GM12878 (cell line): ENCODE data around the gene MGLL. TPM values are rescaled to one million over a fixed set of nuclear protein-coding genes. Genes with fewer than 3 reads are reported as not detected.

Experiments used
- BACH1 ChIP-seq: fragments of 450-650 bp; IDR thresholded peaks from 2 replicates; pipeline ENCODE4 v1.6.1; 2017; ENCODE audit warnings: mild to moderate bottlenecking, borderline replicate concordance
- IKZF1 ChIP-seq: fragments of 450-650 bp; conservative IDR thresholded peaks from 2 replicates; pipeline ENCODE4 v1.6.1; 2017; ENCODE audit warnings: antibody characterized with exemption, mild to moderate bottlenecking
- IRF4 ChIP-seq: IDR thresholded peaks from 2 replicates; pipeline ENCODE4 v1.6.1; 2011; ENCODE audit warnings: low read depth, low read length
- LARP7 ChIP-seq: fragments of 450-650 bp; IDR thresholded peaks from 2 replicates; pipeline ENCODE4 v1.6.1; 2017; ENCODE audit warnings: mild to moderate bottlenecking
- MEF2B ChIP-seq: fragments of 450-650 bp; IDR thresholded peaks from 2 replicates; pipeline ENCODE4 v1.6.1; 2018; ENCODE audit warnings: mild to moderate bottlenecking, moderate library complexity; ENCODE audit not compliant: partially characterized antibody, poor library complexity, severe bottlenecking
- NR2F1 ChIP-seq: fragments of 450-650 bp; conservative IDR thresholded peaks from 2 replicates; pipeline ENCODE4 v1.6.1; 2017; ENCODE audit warnings: mild to moderate bottlenecking
- RBBP5 ChIP-seq: fragments of 200-600 bp; sonication (generic); conservative IDR thresholded peaks from 2 replicates; pipeline ENCODE4 v1.6.1; 2016
- RUNX3 ChIP-seq: IDR thresholded peaks from 2 replicates; pipeline ENCODE4 v1.6.1; 2012; ENCODE audit warnings: low read length, inconsistent platforms
- YY1 ChIP-seq: IDR thresholded peaks from 2 replicates; pipeline ENCODE4 v1.6.1; 2011; ENCODE audit warnings: low read depth, mild to moderate bottlenecking, low read length
- ZNF24 ChIP-seq: fragments of 450-650 bp; IDR thresholded peaks from 2 replicates; pipeline ENCODE4 v1.6.1; 2017; ENCODE audit warnings: antibody characterized with exemption, mild to moderate bottlenecking
- ZNF274 ChIP-seq: IDR thresholded peaks from one replicate; pipeline ENCODE4 v1.8.0; 2011; ENCODE audit not compliant: insufficient read length, insufficient read depth
- polyA plus RNA-seq, 11 experiments: library from polyadenylated mRNA; depleted of rRNA in 4 of 11; unstranded in 6 of 11; stranded (reverse) in 5 of 11; fragments of >200 nt; fragmentation: Nextera tagmentation in 4 of 11; fragmentation: Illumina TruSeq in 1 of 11; extraction: Ambion mirVana in 4 of 11; extraction: Trizol in 1 of 11; gene quantifications; 1 replicate in 1 of 11; 2 replicates in 10 of 11; pipeline versions ENCODE4 v1.2.1 to v1.2.3, GENCODE V29; 2011 to 2016; ENCODE audit warnings: inconsistent platforms in 2 of 11, missing spikeins in 2 of 11, low read depth in 1 of 11
- total RNA-seq, 4 experiments: library from RNA; depleted of rRNA in 3 of 4; stranded (reverse); fragments of >200 nt in 3 of 4; fragmentation: Illumina TruSeq in 1 of 4; extraction: Trizol in 1 of 4; gene quantifications; 2 replicates each; pipeline versions ENCODE4 v1.2.1 to v1.2.3, GENCODE V29; 2013 to 2021
- TF ChIP-seq, protein P1 (sequence below): fragments of 450-650 bp; IDR thresholded peaks from 2 replicates; pipeline ENCODE4 v1.6.1; 2016; ENCODE audit warnings: mild to moderate bottlenecking
- TF ChIP-seq, protein P2 (sequence below): fragments of 450-650 bp; IDR thresholded peaks from 2 replicates; pipeline ENCODE4 v1.6.1; 2017; ENCODE audit warnings: mild to moderate bottlenecking
- TF ChIP-seq, protein P3 (sequence below): IDR thresholded peaks from 2 replicates; pipeline ENCODE4 v1.6.1; 2012; ENCODE audit warnings: improper control_type of control experiment, low read depth, low read length; ENCODE audit not compliant: insufficient replicate concordance
- TF ChIP-seq, protein P4 (sequence below): IDR thresholded peaks from 2 replicates; pipeline ENCODE4 v1.6.1; 2011; ENCODE audit warnings: low read depth, mild to moderate bottlenecking, low read length, moderate library complexity, borderline replicate concordance; ENCODE audit errors: extremely low read depth
- TF ChIP-seq, protein P5 (sequence below): IDR thresholded peaks from 2 replicates; pipeline ENCODE4 v1.6.1; 2012; ENCODE audit warnings: low read length, inconsistent platforms
- TF ChIP-seq, protein P6 (sequence below): IDR thresholded peaks from 2 replicates; pipeline ENCODE4 v1.6.1; 2011; ENCODE audit warnings: low read depth, low read length, improper control_type of control experiment, borderline replicate concordance

Gene MGLL
- total and polyA plus RNA-seq, 10 of the 15 experiments (the other 5 are each of a cell fraction or from before 2014, with no cell fraction given) = 44.9 to 177 (median 72.9) TPM

DNA sequence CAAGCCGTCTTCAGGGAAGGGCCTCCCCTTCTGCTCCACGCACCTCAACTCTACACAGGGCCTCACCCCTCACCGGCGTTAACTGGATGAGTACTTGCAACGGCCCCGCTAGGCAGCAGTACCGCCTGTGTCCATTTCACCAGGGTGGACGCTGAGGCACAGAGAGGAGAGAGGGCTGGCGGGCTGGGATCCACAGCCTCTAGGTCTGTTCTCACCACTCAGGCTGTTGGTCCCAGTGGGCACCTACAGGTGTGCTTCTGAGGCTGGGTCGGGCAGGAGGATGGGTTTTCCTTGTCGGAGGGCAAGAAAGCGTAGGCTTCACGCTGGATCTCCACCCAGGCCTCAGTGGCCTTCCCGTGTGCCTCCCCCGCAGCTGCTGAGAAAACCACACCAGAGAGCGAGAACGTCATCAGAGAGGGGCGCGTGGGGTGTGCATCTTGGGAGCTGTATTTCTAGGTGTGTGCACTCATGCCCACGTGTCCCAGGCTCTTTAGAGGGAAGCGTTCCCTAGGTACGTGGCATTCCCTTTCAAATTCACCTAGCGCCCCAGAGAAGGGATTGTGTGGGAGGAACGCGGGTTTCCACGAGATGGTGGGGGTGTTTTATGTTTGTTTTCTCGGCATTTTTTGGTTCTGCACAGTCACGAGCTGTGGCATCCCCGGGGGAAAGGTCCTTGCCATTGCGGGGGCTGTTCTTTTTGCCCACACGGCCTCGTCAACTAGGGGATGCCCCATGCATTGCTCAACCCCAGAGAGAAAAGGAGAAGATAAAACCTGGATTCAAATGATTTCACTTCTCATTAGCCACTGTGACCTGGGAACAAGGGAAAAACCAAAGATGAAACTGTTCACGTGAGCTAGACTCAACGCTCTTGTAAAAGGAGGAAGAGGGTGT, 67.7 kb downstream of the MGLL start (continued):
- TF ChIP-seq MEF2B = peak; percentile 93
- TF ChIP-seq, protein P1, sequence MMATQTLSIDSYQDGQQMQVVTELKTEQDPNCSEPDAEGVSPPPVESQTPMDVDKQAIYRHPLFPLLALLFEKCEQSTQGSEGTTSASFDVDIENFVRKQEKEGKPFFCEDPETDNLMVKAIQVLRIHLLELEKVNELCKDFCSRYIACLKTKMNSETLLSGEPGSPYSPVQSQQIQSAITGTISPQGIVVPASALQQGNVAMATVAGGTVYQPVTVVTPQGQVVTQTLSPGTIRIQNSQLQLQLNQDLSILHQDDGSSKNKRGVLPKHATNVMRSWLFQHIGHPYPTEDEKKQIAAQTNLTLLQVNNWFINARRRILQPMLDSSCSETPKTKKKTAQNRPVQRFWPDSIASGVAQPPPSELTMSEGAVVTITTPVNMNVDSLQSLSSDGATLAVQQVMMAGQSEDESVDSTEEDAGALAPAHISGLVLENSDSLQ = no peak
- no peak for TF ChIP-seq YY1
- TF ChIP-seq, protein P2, sequence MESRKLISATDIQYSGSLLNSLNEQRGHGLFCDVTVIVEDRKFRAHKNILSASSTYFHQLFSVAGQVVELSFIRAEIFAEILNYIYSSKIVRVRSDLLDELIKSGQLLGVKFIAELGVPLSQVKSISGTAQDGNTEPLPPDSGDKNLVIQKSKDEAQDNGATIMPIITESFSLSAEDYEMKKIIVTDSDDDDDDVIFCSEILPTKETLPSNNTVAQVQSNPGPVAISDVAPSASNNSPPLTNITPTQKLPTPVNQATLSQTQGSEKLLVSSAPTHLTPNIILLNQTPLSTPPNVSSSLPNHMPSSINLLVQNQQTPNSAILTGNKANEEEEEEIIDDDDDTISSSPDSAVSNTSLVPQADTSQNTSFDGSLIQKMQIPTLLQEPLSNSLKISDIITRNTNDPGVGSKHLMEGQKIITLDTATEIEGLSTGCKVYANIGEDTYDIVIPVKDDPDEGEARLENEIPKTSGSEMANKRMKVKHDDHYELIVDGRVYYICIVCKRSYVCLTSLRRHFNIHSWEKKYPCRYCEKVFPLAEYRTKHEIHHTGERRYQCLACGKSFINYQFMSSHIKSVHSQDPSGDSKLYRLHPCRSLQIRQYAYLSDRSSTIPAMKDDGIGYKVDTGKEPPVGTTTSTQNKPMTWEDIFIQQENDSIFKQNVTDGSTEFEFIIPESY = 0 out of 2 replicates have a peak, but pooled peaks have one; percentile 4
- TF ChIP-seq, protein P3, sequence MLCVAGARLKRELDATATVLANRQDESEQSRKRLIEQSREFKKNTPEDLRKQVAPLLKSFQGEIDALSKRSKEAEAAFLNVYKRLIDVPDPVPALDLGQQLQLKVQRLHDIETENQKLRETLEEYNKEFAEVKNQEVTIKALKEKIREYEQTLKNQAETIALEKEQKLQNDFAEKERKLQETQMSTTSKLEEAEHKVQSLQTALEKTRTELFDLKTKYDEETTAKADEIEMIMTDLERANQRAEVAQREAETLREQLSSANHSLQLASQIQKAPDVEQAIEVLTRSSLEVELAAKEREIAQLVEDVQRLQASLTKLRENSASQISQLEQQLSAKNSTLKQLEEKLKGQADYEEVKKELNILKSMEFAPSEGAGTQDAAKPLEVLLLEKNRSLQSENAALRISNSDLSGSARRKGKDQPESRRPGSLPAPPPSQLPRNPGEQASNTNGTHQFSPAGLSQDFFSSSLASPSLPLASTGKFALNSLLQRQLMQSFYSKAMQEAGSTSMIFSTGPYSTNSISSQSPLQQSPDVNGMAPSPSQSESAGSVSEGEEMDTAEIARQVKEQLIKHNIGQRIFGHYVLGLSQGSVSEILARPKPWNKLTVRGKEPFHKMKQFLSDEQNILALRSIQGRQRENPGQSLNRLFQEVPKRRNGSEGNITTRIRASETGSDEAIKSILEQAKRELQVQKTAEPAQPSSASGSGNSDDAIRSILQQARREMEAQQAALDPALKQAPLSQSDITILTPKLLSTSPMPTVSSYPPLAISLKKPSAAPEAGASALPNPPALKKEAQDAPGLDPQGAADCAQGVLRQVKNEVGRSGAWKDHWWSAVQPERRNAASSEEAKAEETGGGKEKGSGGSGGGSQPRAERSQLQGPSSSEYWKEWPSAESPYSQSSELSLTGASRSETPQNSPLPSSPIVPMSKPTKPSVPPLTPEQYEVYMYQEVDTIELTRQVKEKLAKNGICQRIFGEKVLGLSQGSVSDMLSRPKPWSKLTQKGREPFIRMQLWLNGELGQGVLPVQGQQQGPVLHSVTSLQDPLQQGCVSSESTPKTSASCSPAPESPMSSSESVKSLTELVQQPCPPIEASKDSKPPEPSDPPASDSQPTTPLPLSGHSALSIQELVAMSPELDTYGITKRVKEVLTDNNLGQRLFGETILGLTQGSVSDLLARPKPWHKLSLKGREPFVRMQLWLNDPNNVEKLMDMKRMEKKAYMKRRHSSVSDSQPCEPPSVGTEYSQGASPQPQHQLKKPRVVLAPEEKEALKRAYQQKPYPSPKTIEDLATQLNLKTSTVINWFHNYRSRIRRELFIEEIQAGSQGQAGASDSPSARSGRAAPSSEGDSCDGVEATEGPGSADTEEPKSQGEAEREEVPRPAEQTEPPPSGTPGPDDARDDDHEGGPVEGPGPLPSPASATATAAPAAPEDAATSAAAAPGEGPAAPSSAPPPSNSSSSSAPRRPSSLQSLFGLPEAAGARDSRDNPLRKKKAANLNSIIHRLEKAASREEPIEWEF = no peak
- peak; percentile 98 for TF ChIP-seq IKZF1
- TF ChIP-seq BACH1 = peak; percentile 72
- no peak for TF ChIP-seq ZNF24
- no peak for TF ChIP-seq RBBP5
- TF ChIP-seq, protein P4, sequence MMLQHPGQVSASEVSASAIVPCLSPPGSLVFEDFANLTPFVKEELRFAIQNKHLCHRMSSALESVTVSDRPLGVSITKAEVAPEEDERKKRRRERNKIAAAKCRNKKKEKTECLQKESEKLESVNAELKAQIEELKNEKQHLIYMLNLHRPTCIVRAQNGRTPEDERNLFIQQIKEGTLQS = 0 out of 2 replicates have a peak, but pooled peaks have one; percentile 6
- TF ChIP-seq ZNF274 = no peak
- TF ChIP-seq, protein P5, sequence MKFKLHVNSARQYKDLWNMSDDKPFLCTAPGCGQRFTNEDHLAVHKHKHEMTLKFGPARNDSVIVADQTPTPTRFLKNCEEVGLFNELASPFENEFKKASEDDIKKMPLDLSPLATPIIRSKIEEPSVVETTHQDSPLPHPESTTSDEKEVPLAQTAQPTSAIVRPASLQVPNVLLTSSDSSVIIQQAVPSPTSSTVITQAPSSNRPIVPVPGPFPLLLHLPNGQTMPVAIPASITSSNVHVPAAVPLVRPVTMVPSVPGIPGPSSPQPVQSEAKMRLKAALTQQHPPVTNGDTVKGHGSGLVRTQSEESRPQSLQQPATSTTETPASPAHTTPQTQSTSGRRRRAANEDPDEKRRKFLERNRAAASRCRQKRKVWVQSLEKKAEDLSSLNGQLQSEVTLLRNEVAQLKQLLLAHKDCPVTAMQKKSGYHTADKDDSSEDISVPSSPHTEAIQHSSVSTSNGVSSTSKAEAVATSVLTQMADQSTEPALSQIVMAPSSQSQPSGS = no peak
- no peak for TF ChIP-seq RUNX3
- 0 out of 2 replicates have a peak, but pooled peaks have one; percentile 21 for TF ChIP-seq LARP7
- no peak for TF ChIP-seq IRF4
- TF ChIP-seq NR2F1 = peak; percentile 90; the same call in 1 of the 2 replicates
- TF ChIP-seq, protein P6, sequence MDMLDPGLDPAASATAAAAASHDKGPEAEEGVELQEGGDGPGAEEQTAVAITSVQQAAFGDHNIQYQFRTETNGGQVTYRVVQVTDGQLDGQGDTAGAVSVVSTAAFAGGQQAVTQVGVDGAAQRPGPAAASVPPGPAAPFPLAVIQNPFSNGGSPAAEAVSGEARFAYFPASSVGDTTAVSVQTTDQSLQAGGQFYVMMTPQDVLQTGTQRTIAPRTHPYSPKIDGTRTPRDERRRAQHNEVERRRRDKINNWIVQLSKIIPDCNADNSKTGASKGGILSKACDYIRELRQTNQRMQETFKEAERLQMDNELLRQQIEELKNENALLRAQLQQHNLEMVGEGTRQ = peak; percentile 55
